Measurements from ENCODE around the gene SSR1.
A peak's percentile ranks its signal among the peaks of the same experiment; 100 is the strongest.

SSR1 gene

GRCh38 chr6:7236306-7237209, 76.4 kb downstream of the SSR1 start:
- no peak for DNase-seq

GRCh38 chr6:7235712-7236305, 77.2 kb downstream of the SSR1 start:
- DNase-seq: no peak

DNA sequence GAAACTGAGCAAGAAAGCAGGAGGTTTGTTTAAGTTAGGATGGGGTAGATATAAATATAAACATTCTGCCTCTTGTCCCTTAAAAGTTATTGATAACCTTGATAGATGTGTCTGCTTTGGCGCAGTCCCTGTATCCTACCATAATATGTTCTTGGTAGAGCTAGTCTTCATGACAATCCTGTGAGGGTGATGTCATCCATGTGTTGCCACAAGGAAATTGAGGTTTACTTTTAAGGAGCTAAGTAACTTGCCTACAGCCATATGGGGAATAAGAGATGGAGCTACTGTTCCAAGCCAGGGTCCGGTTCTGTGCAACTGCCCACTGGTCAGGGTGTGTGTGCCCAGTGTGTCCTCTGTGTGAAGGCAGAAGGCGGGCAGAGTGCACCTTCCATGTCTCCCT, 78.5 kb downstream of the SSR1 start:
- DNase-seq: no peak

DNA sequence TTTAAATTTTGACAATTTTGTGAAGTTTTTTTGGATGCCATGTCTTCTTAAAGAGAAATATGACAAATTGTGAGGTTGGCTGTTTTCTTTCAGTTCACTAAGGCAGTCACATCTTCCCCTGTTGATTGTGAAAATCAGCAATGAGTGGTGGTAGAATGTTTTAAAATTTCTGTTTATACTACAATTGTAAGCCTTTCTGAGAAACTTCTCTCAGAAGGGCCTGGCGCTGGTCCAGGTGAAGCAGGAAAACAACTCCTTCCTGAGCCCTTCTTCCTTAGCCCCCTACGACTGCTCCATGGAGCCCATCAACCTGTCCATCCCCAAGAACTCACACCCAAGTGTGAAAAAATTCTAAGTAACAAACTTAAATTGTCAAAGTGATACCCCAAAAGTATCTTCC, 80.6 kb downstream of the SSR1 start:
- DNase-seq: no peak

DNA sequence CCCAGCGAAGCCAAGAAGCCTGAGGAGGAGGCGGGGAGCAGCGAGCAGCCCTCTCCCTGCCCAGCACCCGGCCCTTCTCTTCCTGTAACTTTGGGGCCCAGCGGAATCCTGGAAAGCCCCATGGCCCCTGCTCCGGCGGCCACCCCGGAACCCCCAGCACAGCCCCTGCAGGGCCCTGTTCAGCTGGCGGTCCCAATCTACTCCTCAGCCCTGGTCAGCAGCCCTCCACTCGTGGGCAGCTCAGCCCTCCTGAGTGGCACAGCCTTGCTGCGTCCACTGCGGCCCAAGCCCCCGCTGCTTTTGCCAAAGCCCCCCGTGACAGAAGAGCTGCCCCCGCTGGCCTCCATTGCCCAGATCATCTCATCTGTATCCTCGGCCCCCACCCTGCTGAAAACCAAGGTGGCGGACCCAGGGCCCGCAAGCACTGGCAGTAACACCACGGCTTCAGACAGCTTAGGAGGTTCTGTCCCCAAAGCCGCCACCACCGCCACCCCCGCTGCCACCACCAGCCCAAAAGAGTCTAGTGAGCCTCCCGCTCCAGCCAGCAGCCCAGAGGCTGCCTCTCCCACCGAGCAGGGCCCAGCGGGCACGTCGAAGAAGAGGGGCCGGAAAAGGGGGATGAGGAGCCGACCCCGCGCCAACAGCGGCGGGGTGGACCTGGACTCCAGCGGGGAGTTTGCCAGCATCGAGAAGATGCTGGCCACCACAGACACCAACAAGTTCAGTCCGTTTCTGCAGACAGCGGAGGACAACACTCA, 81.9 kb downstream of the SSR1 start:
- no peak for DNase-seq

DNA sequence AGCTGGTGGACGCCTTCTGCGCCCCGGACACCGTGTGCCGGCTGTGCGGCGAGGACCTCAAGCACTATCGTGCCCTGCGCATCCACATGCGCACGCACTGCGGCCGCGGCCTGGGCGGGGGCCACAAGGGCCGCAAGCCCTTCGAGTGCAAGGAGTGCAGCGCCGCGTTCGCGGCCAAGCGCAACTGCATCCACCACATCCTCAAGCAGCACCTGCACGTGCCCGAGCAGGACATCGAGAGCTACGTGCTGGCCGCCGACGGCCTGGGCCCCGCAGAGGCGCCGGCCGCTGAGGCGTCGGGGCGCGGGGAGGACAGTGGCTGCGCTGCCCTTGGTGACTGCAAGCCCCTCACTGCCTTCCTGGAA, 82.7 kb downstream of the SSR1 start:
- DNase-seq: no peak

- no peak for DNase-seq
These were observed 83.3 kb downstream of the SSR1 start for GRCh38 chr6:7229376-7230326.

GRCh38 chr6:7228662-7229375, 84.2 kb downstream of the SSR1 start:
- DNase-seq: no peak

- DNase-seq: no peak
These were observed 88.3 kb downstream of the SSR1 start for GRCh38 chr6:7224731-7225130.

DNA sequence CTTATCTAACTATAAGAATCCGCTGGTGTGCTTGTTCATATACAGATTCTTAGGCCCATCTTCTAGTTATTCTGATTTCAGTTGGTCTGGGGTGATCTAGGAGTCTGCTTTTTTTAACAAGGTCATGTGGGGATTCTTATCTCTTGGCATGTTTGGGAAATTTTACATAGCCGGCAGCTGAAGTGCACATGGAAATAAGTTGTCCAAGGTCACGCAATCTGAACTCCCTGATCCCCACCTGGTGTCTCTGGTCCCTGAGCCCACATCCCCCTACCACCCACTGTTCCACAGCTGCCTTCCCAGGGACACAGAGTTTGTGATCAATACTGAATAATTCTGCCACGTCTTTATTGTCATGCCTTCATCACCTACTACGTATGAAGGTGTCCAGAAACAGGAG, 90.8 kb downstream of the SSR1 start:
- no peak for DNase-seq

- no peak for DNase-seq
These were observed 93.7 kb downstream of the SSR1 start for GRCh38 chr6:7219310-7219709.

GRCh38 chr6:7218406-7218988, 94.5 kb downstream of the SSR1 start:
- peak; percentile 33 for DNase-seq

Measured in fibroblast of skin of right quadriceps (primary cell).